HEK293 (cell line): ENCODE data around the gene CDK4.
A peak's percentile ranks its signal among the peaks of the same experiment; 100 is the strongest.

Source experiments
- CTCF ChIA-PET: fragments of 350-600 bp; formaldehyde crosslinking; extraction: SDS; loops from one replicate; lab custom pipeline; 2021; ENCODE audit warnings: antibody characterized with exemption; lab: Yijun Ruan, JAX
- POLR2A ChIA-PET: fragments of 300-600 bp; formaldehyde crosslinking; extraction: SDS; loops from one replicate; lab custom pipeline; 2020; ENCODE audit warnings: antibody characterized with exemption, inconsistent platforms; lab: Yijun Ruan, JAX
- H3K27ac ChIP-seq: fragments of 200-500 bp; sonication (Bioruptor generic); 2 replicates; pipeline ENCODE4 v1.5.1; 2014; ENCODE audit warnings: low read depth, low read length, control low read depth, inconsistent platforms; ENCODE audit errors: extremely low read depth
- H3K36me3 ChIP-seq, 2 experiments: fragments of 200-500 bp in 1 of 2; sonication (Bioruptor generic) in 1 of 2; 1 replicate in 1 of 2; 2 replicates in 1 of 2; pipeline ENCODE4 v1.5.1; 2014 to 2017; ENCODE audit warnings: inconsistent platforms in 2 of 2, low read length in 2 of 2; ENCODE audit not compliant: control insufficient read depth in 2 of 2, insufficient read depth in 1 of 2
- H3K4me1 ChIP-seq: fragments of 200-500 bp; sonication (Bioruptor generic); 2 replicates; pipeline ENCODE4 v1.5.1; 2014; ENCODE audit warnings: mild to moderate bottlenecking, low read length, inconsistent platforms; ENCODE audit not compliant: control insufficient read depth, insufficient read depth
- H3K4me3 ChIP-seq: 2 replicates; pipeline ENCODE4 v1.5.1; 2011; ENCODE audit warnings: low read depth, mild to moderate bottlenecking, control low read depth, low read length, moderate library complexity
- H3K9me3 ChIP-seq: fragments of 200-500 bp; sonication (Bioruptor generic); 2 replicates; pipeline ENCODE4 v1.5.1; 2014; ENCODE audit warnings: low read depth, low read length, inconsistent platforms; ENCODE audit not compliant: control insufficient read depth, insufficient read depth
- CTCF ChIP-seq: fragments of 450-650 bp; formaldehyde crosslinking; IDR thresholded peaks from 2 replicates; pipeline ENCODE4 v1.5.1; 2016; ENCODE audit warnings: missing biosample characterization, missing genetic modification characterization
- MEIS1 ChIP-seq: sonication (generic); formaldehyde crosslinking; IDR thresholded peaks from 2 replicates; pipeline ENCODE4 v1.8.1; 2022; ENCODE audit warnings: missing genetic modification reagents, mild to moderate bottlenecking, borderline replicate concordance
- PBX3 ChIP-seq: sonication (generic); formaldehyde crosslinking; IDR thresholded peaks from 2 replicates; pipeline ENCODE4 v1.8.1; 2022; ENCODE audit warnings: mild to moderate bottlenecking, moderate library complexity, missing genetic modification reagents
- RBAK ChIP-seq: fragments of 450-650 bp; formaldehyde crosslinking; IDR thresholded peaks from 2 replicates; pipeline ENCODE4 v1.5.1; 2016; ENCODE audit warnings: missing biosample characterization, missing genetic modification characterization
- TSHZ1 ChIP-seq: fragments of 450-650 bp; formaldehyde crosslinking; IDR thresholded peaks from 2 replicates; pipeline ENCODE4 v1.5.1; 2016; ENCODE audit warnings: missing biosample characterization, missing genetic modification characterization, borderline replicate concordance
- ZNF138 ChIP-seq: fragments of 450-650 bp; formaldehyde crosslinking; IDR thresholded peaks from 2 replicates; pipeline ENCODE4 v1.5.1; 2016; ENCODE audit warnings: missing biosample characterization, missing genetic modification characterization, borderline replicate concordance
- ZNF155 ChIP-seq: fragments of 450-650 bp; formaldehyde crosslinking; IDR thresholded peaks from 2 replicates; pipeline ENCODE4 v1.5.1; 2016; ENCODE audit warnings: missing biosample characterization, missing genetic modification characterization
- ZNF174 ChIP-seq: fragments of 450-650 bp; formaldehyde crosslinking; IDR thresholded peaks from 2 replicates; pipeline ENCODE4 v1.5.0; 2017; ENCODE audit warnings: missing biosample characterization, mild to moderate bottlenecking, missing genetic modification characterization
- ZNF202 ChIP-seq: fragments of 450-650 bp; formaldehyde crosslinking; IDR thresholded peaks from 2 replicates; pipeline ENCODE4 v1.5.1; 2016; ENCODE audit warnings: missing biosample characterization, missing genetic modification characterization, borderline replicate concordance
- ZNF211 ChIP-seq: fragments of 450-650 bp; formaldehyde crosslinking; IDR thresholded peaks from 2 replicates; pipeline ENCODE4 v1.5.1; 2016; ENCODE audit warnings: low read depth, missing biosample characterization, missing genetic modification characterization
- ZNF449 ChIP-seq: fragments of 450-650 bp; formaldehyde crosslinking; IDR thresholded peaks from 2 replicates; pipeline ENCODE4 v1.5.1; 2017; ENCODE audit warnings: missing biosample characterization, mild to moderate bottlenecking, missing genetic modification characterization, moderate library complexity
- ZNF529 ChIP-seq: fragments of 450-650 bp; formaldehyde crosslinking; IDR thresholded peaks from 2 replicates; pipeline ENCODE4 v1.5.1; 2017; ENCODE audit warnings: missing genetic modification characterization, missing biosample characterization; ENCODE audit not compliant: insufficient replicate concordance
- ZNF530 ChIP-seq: fragments of 450-650 bp; formaldehyde crosslinking; IDR thresholded peaks from 2 replicates; pipeline ENCODE4 v1.5.1; 2016; ENCODE audit warnings: low read depth, missing biosample characterization, missing genetic modification characterization
- ZNF555 ChIP-seq: fragments of 450-650 bp; formaldehyde crosslinking; conservative IDR thresholded peaks from 2 replicates; pipeline ENCODE4 v1.5.1; 2017; ENCODE audit warnings: missing biosample characterization, mild to moderate bottlenecking, missing genetic modification characterization, inconsistent platforms
- ZNF629 ChIP-seq: fragments of 450-650 bp; formaldehyde crosslinking; IDR thresholded peaks from 2 replicates; pipeline ENCODE4 v1.5.1; 2017; ENCODE audit warnings: missing biosample characterization, missing genetic modification characterization
- ZNF645 ChIP-seq: fragments of 450-650 bp; formaldehyde crosslinking; IDR thresholded peaks from 2 replicates; pipeline ENCODE4; 2016; ENCODE audit warnings: missing biosample characterization, missing genetic modification characterization
- ZNF747 ChIP-seq: fragments of 450-650 bp; formaldehyde crosslinking; IDR thresholded peaks from 2 replicates; pipeline ENCODE4 v1.5.1; 2016; ENCODE audit warnings: missing biosample characterization, missing genetic modification characterization
- ZNF768 ChIP-seq: fragments of 450-650 bp; formaldehyde crosslinking; IDR thresholded peaks from 2 replicates; pipeline ENCODE4 v1.5.1; 2018; ENCODE audit warnings: missing biosample characterization, mild to moderate bottlenecking, missing genetic modification characterization

The CDK4 gene

GRCh38 chr12:57782608-57783465 lies 30.7 kb upstream of the CDK4 start, which contains the start of gene TSFM (continued):
- TF ChIP-seq ZNF747 (tag by site-specific recombination) (no peak), ZNF174 (tag by site-specific recombination) (no peak), PBX3 (CRISPR knock-in tag) (no peak; the same call in none of the 2 replicates), ZNF645 (tag by site-specific recombination) (peak; percentile 48; the same call in 1 of the 2 replicates), ZNF529 (no peak), ZNF202 (tag by site-specific recombination) (no peak), ZNF211 (tag by site-specific recombination) (no peak), ZNF629 (tag by site-specific recombination) (peak; percentile 87), ZNF530 (no peak), ZNF449 (peak; percentile 67), ZNF138 (tag by site-specific recombination) (0 out of 2 replicates have a peak, but pooled peaks have one; percentile 12), CTCF (tag by site-specific recombination) (peak; percentile 97), MEIS1 (no peak), ZNF555 (tag by site-specific recombination) (no peak), TSHZ1 (tag by site-specific recombination) (no peak), ZNF155 (no peak)

GRCh38 chr12:57782243-57782607 lies 30.1 kb upstream of the CDK4 start:
- ChIA-PET CTCF (interaction anchor here (1.0 to 2.9 kb wide), 11 partner anchors 8 to 64 kb away, joined by 3 to 19 read pairs (median 7); partner anchors contain the start of gene CTDSP2), POLR2A (interaction anchor here (1.3 to 1.7 kb wide), 4 partner anchors 10 to 37 kb away, joined by 3 to 14 read pairs (median 6); partner anchors contain the start of genes CDK4, EEF1AKMT3, METTL1 and TSPAN31)
- Histone ChIP-seq H3K36me3 (peaks cover 32 to 46% of the 10 kb centered on the region in 2 experiments), H3K9me3 (no peaks in the 10 kb centered on the region), H3K4me1 (no peaks in the 10 kb centered on the region), H3K27ac (no peak overlapping the region), H3K4me3 (no peak overlapping the region; the same call in 1 of the 2 replicates)
- TF ChIP-seq ZNF768 (tag by site-specific recombination) (0 out of 2 replicates have a peak, but pooled peaks have one; percentile 22), RBAK (tag by site-specific recombination) (no peak)
